ENCODE measurements around the gene STK38L.

The STK38L gene

GRCh38 chr12:27260746-27261145, 16.7 kb downstream of the STK38L start:
- DNase-seq (no peak), ATAC-seq (ENCODE audit: insufficient read depth, low read depth) (no peak)
- Histone ChIP-seq H4K20me1 (ENCODE audit: insufficient read depth, low read length) (no peaks in the 10 kb centered on the region), H3K36me3 (ENCODE audit: insufficient read depth, low read length) (no peaks in the 10 kb centered on the region), H3K4me2 (ENCODE audit: insufficient read depth, low read length) (no peak overlapping the region), H3K27ac (ENCODE audit: low read length) (no peak overlapping the region), H3K9me3 (ENCODE audit: insufficient read depth, low read length, severe bottlenecking) (no peaks in the 10 kb centered on the region), H3K79me2 (ENCODE audit: insufficient read depth, low read length) (no peaks in the 10 kb centered on the region; the same call in 1 of the 2 replicates), H3K4me1 (ENCODE audit: insufficient read depth, low read length) (no peaks in the 10 kb centered on the region), H2AFZ (ENCODE audit: low read depth, low read length) (no peak overlapping the region), H3K4me3 (ENCODE audit: low read depth in 1 of 2, low read length in 2 of 2) (no peak overlapping the region), H3K27me3 (ENCODE audit: insufficient read depth, low read length, poor library complexity) (no peaks in the 10 kb centered on the region), H3K9ac (ENCODE audit: low read depth, low read length) (no peak overlapping the region)
- TF ChIP-seq CTCF (IDR thresholded peaks at IDR 0.05; ENCODE audit: borderline replicate concordance, extremely low read depth, low read length, poor library complexity, severe bottlenecking) (no peak), EZH2 (IDR thresholded peaks at IDR 0.05; ENCODE audit: borderline replicate concordance, low read depth, low read length, severe bottlenecking) (no peak)

- no peaks in the 10 kb centered on the region; the same call in 1 of the 2 replicates for H3K79me2 ChIP-seq (ENCODE audit: insufficient read depth, low read length)
- no peak overlapping the region for H2AFZ ChIP-seq (ENCODE audit: low read depth, low read length)
- no peaks in the 10 kb centered on the region for H3K4me1 ChIP-seq (ENCODE audit: insufficient read depth, low read length)
- no peak overlapping the region for H3K27ac ChIP-seq (ENCODE audit: low read length)
- H3K9me3 ChIP-seq (ENCODE audit: insufficient read depth, low read length, severe bottlenecking), result no peaks in the 10 kb centered on the region
- DNase-seq (no peak), ATAC-seq (ENCODE audit: insufficient read depth, low read depth) (no peak)
- no peak overlapping the region for H3K9ac ChIP-seq (ENCODE audit: low read depth, low read length)
- no peaks in the 10 kb centered on the region for H3K36me3 ChIP-seq (ENCODE audit: insufficient read depth, low read length)
- H3K4me2 ChIP-seq (ENCODE audit: insufficient read depth, low read length), result no peak overlapping the region
- H3K27me3 ChIP-seq (ENCODE audit: insufficient read depth, low read length, poor library complexity), result no peaks in the 10 kb centered on the region
- TF ChIP-seq EZH2 (IDR thresholded peaks at IDR 0.05; ENCODE audit: borderline replicate concordance, low read depth, low read length, severe bottlenecking) (no peak), CTCF (IDR thresholded peaks at IDR 0.05; ENCODE audit: borderline replicate concordance, extremely low read depth, low read length, poor library complexity, severe bottlenecking) (no peak)
- no peaks in the 10 kb centered on the region for H4K20me1 ChIP-seq (ENCODE audit: insufficient read depth, low read length)
- no peak overlapping the region for H3K4me3 ChIP-seq (ENCODE audit: low read depth in 1 of 2, low read length in 2 of 2)
Measured at GRCh38 chr12:27261866-27262265, 17.8 kb downstream of the STK38L start.

GRCh38 chr12:27270148-27270547, 26.1 kb downstream of the STK38L start:
- no peaks in the 10 kb centered on the region for H3K36me3 ChIP-seq (ENCODE audit: insufficient read depth, low read length)
- H3K9ac ChIP-seq (ENCODE audit: low read depth, low read length), result no peak overlapping the region
- no peak for ATAC-seq (ENCODE audit: insufficient read depth, low read depth)
- no peak overlapping the region for H2AFZ ChIP-seq (ENCODE audit: low read depth, low read length)
- no peak for DNase-seq
- no peak overlapping the region for H3K4me3 ChIP-seq (ENCODE audit: low read depth in 1 of 2, low read length in 2 of 2)
- H3K79me2 ChIP-seq (ENCODE audit: insufficient read depth, low read length), result peaks cover 3% of the 10 kb centered on the region; the same call in 1 of the 2 replicates
- H3K4me2 ChIP-seq (ENCODE audit: insufficient read depth, low read length), result no peak overlapping the region
- 0 out of 2 replicates have a peak, but pooled peaks cover 5% of the 10 kb centered on the region for H3K4me1 ChIP-seq (ENCODE audit: insufficient read depth, low read length)
- TF ChIP-seq CTCF (IDR thresholded peaks at IDR 0.05; ENCODE audit: borderline replicate concordance, extremely low read depth, low read length, poor library complexity, severe bottlenecking), result no peak
- TF ChIP-seq EZH2 (IDR thresholded peaks at IDR 0.05; ENCODE audit: borderline replicate concordance, low read depth, low read length, severe bottlenecking), result no peak
- no peak overlapping the region for H3K27ac ChIP-seq (ENCODE audit: low read length)
- no peaks in the 10 kb centered on the region for H3K27me3 ChIP-seq (ENCODE audit: insufficient read depth, low read length, poor library complexity)
- peaks cover 2% of the 10 kb centered on the region; the same call in 1 of the 2 replicates for H4K20me1 ChIP-seq (ENCODE audit: insufficient read depth, low read length)
- H3K9me3 ChIP-seq (ENCODE audit: insufficient read depth, low read length, severe bottlenecking), result no peaks in the 10 kb centered on the region
